ENCODE measurements around the gene WWOX.

- TF ChIP-seq, protein P1, sequence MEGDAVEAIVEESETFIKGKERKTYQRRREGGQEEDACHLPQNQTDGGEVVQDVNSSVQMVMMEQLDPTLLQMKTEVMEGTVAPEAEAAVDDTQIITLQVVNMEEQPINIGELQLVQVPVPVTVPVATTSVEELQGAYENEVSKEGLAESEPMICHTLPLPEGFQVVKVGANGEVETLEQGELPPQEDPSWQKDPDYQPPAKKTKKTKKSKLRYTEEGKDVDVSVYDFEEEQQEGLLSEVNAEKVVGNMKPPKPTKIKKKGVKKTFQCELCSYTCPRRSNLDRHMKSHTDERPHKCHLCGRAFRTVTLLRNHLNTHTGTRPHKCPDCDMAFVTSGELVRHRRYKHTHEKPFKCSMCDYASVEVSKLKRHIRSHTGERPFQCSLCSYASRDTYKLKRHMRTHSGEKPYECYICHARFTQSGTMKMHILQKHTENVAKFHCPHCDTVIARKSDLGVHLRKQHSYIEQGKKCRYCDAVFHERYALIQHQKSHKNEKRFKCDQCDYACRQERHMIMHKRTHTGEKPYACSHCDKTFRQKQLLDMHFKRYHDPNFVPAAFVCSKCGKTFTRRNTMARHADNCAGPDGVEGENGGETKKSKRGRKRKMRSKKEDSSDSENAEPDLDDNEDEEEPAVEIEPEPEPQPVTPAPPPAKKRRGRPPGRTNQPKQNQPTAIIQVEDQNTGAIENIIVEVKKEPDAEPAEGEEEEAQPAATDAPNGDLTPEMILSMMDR (IDR thresholded peaks at IDR 0.05), result no peak
- TF ChIP-seq ELK1 (IDR thresholded peaks at IDR 0.05; ENCODE audit: low read depth, low read length), result no peak
- TF ChIP-seq ESRRA (IDR thresholded peaks at IDR 0.05; ENCODE audit: borderline replicate concordance, low read length), result no peak
- TF ChIP-seq RAD21 (conservative IDR thresholded peaks at IDR 0.05 in 1 of 2, IDR thresholded peaks at IDR 0.05 in 1 of 2), result no peak
- no peak for TF ChIP-seq ATOH8 (CRISPR knock-in tag; IDR thresholded peaks at IDR 0.05; ENCODE audit: low read depth)
- TF ChIP-seq RNF2 (IDR thresholded peaks at IDR 0.05; ENCODE audit: borderline replicate concordance, low read depth), result no peak
- no peak for TF ChIP-seq POLR2A (IDR thresholded peaks at IDR 0.05; ENCODE audit: low read length)
- no peak for TF ChIP-seq HOXB13 (CRISPR knock-in tag; IDR thresholded peaks at IDR 0.05; ENCODE audit: low read depth)
- TF ChIP-seq NR3C1 (IDR thresholded peaks at IDR 0.05), result no peak
- no peak for TF ChIP-seq HOXB5 (CRISPR knock-in tag; IDR thresholded peaks at IDR 0.05)
- no peak for TF ChIP-seq KDM1A (IDR thresholded peaks at IDR 0.05; ENCODE audit: low read depth)
Measured at GRCh38 chr16:78307824-78308528, 208.5 kb downstream of the WWOX start.
